Inflammatory macrophage treated with lipopolysaccharide for 4 hours (primary cell): Measurements from ENCODE around the gene HIGD1A.

Experiments
- DNase-seq: peaks from one replicate; pipeline ENCODE4 v3.0.0-alpha.2; 2020

HIGD1A gene

DNA sequence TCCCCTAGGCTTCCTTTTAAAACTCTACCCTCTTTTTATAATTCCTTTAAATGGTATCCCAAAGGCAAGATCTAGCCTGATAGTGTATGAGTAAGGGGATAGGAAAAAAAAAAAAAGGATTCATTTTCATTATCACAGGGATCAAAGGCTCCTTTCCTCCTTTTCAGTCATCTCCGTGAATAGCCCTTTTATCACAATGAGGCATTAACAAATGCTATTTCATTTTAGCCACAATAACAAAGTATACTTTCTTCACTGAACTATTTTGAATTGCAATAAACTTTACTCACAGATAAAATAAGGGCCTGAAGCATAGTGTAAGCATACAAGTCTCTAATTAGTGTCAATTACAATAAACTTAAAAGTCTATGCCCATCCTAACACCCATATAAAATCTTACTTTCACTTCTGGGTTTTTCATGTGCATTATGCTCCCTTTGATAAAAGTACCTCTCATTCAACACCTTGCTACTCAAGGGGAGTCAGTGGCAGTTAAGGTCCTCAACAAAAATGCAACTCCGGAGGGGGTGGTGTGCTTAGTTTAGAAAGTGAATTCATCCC is 8.6 kb downstream of the HIGD1A start:
- DNase-seq = no peak

DNA sequence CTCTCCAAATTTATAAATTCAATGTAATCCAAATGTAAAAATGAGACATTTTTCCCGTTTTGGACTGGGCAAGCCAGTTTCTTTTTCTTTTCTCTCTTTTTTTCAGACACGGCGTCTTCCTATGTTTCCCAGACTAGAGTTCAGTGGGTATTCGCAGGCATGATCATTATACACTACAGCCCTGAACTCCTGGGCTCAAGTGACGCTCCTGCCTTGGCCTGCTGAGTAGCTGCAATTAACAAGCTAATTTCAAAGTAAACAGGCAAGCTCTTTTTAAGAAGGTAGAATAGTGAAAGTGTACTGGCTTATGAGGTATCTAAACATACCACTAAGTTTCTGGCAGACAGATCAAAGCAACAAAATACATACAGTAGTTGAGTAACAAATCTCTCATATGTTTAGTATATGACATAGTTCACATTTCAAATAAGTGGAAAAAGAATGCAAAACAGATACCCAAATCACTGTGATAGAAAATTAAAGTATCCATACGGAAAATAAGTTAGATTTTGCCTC is 13.5 kb downstream of the HIGD1A start:
- DNase-seq = no peak

DNA sequence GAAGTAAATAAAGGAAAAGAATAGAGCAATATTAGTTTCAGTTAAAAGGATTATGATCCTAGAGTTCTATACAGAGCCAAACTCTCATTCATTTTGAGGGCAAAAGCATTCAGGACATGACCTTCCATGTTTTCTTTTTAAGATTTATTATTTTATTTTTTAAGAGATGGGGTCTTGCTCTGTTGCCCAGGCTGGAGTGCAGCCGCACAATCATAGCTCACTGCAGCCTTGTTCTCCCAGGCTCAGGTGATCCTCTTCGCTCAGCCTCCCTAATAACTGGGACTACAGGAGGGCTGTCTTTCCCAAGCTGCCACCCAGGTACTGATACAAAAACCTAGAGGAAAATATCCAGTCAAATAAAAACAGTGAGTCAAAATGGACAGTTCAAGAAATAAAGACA is 17.7 kb downstream of the HIGD1A start:
- no peak for DNase-seq

DNA sequence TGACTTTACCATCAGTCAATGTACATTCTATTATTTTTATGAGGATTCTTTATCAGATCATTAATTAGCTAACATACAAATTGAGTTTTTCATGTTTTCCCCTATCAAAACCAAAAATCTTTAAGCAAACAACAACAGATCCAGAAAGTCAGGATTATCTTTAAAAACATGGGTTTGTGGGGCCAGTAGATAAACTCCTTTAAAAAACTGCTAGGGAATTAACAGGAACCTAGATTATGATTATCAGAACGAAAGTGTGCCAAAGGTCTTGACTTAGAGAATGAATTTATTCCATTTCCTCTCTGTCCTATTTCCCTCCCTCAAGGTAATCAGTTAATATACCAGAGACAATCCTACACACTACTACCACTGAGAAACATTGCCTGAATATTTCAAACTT is 18.1 kb downstream of the HIGD1A start:
- no peak for DNase-seq

DNA sequence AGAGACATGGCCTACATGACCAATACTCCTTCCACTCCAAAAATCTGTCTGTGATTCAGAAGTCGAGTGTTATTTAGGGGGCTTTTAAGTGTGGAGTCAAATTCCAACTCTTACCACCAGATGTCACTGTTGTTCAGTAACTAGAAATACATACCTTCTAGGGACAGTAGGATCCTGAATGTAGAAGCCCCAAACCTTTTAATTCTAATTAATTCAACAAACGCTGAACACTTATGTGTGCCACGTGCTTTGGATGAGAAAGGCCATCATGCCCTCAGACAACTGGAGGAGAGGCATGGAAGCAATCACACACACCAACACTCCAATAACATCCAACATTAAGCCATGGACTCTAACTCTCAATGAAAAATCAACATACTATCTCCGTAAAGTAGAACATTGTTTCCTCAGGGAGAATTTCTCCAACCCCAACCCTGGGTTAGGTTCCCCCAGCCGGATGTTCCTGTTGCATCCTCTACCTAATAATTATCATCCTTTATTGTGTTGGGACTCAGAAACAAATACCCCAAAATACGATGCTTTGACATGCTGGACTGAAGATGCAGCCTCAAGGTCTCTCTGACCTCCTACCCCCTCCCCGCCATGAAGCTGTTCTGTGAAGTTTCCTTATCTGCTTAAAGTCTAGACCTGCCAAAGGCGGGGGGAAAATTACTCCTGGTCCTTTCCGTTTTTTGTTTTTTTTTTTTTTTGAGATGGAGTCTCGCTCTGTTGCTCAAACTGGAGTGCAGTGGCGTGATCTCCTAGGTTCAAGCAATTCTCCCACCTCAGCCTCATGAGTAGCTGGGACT is 23.2 kb downstream of the HIGD1A start:
- peak; percentile 75 for DNase-seq

DNA sequence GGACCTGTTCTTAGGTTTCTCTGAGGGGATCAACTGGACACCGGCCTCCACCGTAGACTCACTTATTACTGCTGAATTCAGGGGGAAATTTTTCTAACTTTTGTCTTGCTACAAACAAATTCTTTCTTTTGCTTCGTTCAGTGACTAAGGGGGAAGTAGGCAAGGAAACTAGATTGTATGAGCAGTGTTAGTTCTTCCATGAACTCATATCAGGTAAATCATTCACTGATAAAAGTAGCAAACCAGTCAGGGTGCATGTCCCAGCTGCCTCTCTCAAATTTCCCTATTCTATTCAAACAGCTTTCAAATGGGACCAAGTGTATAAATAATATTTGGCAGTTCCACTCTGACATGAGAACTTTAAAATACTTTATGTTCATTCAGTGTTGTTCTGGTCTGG is 23.9 kb downstream of the HIGD1A start:
- DNase-seq = no peak

DNA sequence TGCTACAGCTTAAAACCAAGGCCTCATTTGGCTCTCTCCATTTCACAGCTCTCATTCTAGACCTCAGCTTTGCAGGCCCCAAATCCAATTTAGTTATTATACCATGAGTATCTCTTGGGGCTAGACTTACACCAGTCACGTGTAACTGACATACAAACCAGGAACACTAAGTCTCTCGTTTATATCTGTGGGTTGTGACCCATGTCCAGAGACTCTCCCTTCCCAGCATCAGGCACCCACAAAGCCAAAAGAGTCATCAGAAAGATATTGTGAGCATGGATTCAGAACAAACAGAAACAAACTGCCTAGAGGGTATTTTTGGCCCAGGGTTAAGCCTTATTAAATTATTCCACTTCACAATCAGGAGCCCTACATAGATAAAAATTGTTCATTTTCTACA is 25.6 kb downstream of the HIGD1A start:
- DNase-seq = no peak

DNA sequence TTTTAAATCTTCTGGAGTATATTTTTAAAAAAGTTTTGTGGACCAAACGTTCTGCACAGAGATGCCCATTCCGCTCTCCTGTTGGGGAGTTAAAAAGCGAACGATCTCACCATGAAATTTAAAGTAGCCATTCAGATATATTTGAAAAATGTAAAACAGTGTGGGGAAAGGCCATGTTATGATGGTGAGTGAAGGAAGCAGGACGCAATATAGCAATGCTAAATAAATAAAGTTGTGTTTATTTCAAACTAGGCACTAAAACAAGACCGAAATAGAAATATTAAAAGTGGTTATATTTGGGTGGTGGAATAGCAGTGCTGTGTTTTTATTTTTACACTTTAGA is 30.9 kb downstream of the HIGD1A start:
- no peak for DNase-seq

DNA sequence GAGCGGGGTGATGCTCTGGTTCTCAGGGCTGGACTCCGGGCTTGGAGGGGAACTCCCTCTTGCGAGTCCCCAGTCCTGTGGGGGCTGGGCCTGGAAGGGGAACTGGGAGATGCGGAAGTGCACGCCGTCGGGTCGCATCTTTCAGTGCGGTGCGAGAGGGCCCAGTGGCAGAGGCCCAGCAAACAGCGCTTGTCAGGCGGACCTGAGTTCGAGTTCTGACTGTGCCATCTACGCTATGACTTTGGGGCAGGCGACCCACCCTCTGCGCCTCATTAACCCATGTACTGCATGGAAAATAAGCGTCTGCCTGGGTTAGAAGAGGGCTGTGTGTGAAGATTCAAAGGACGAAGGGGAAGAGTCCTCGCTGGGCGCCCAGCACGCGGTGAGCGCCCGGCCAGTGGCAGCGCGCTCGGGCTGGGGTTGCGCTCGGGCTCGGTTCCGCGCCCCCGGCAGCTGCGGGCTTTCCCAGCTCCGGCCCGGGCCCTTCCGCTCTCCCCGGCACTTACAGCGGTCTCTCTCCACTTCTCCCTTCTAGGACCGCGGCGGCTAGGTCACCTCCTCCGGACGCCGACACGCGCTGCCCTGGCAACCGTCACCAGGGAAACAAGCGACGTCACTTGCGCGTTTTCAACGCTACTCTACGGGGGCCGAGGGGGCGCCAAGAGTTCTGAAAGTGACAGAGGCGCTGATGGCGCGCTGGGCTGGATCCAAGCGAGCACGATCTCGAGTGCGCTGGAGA is 31.5 kb downstream of the HIGD1A start, which contains the start of gene CCDC13:
Gene CCDC13 (minus strand): TSS at position 584 of the 739 bp plus-strand sequence. CDS start 14,908 bp downstream, outside the sequence.
- peak; percentile 97 for DNase-seq

DNA sequence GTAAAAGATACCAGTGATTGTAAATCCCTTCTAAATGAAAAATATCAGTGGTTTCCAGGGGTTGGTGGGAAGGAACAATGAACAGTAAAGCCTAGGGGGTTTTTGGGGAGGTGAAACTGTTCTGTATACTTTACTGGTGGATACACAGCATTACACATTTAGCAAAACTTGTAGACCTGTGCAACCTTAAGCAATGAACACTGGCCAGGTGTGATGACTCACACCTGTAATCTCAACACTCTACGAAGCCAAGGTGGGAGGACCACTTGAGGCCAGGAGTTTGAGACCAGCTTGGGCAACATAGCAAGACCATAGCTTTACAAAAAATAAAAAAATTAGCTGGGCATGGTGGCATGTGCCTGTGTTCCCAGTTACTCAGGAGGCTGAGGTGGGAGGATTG is 33.0 kb downstream of the HIGD1A start:
- no peak for DNase-seq

DNA sequence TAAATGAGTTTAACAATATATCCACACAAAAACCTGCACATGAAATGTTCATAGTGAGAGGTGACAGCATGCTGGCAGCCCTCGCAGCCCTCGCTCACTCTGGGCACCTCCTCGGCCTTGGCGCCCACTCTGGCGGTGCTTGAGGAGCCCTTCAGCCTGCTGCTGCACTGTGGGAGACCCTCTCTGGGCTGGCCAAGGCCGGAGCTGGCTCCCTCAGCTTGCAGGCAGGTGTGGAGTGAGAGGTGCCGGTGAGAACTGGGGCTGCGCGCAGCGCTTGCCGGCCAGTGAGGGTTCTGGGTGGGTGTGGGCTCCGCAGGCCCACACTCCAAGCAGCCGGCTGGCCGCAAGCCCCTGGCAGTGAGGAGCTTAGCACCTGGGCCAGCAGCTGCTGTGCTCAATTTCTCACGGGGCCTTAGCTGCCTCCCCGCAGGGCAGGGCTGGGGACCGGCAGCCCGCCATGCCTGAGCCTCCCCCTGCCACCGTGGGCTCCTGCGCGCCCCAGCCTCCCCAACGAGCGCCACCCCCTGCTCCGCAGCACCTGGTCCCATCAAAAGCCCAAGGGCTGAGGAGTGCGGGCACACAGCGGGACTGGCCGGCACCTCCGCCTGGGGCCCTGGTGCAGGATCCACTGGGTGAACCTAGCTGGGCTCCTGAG is 34.7 kb downstream of the HIGD1A start:
- no peak for DNase-seq

DNA sequence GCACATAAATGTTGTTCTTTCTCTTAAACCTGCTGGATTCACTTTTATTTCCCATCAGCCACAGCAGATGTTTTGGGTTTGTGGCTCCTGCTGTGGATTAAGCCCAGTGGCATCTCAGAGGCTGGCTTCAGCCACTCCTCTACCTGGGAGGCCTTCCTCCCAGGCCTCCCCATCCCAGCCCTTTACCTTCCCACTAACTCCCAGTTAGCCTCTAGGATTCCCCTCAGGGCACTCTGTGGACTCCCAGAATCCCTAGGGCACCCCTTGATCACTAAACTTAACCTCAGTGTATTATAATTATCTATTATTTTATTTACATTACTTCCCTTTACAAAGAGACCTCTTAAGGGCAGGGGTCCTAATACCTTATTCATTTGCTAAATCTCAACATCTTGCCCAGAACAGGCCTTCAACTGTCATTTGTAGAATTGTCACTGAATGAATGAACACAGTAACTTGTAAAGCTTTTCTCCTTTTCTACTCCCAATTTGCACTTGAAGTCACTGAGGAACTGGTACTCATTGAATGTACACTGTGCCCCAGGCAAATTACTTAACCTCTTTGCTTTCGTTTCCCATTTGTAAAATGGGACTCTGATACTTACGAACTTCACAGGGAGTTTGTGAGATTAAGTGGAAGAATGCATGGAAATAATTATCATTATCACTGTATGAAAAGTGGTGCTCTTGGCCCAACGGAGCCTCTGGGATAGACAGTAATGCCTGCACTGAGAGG is 39.6 kb downstream of the HIGD1A start:
- DNase-seq = peak; percentile 73

DNA sequence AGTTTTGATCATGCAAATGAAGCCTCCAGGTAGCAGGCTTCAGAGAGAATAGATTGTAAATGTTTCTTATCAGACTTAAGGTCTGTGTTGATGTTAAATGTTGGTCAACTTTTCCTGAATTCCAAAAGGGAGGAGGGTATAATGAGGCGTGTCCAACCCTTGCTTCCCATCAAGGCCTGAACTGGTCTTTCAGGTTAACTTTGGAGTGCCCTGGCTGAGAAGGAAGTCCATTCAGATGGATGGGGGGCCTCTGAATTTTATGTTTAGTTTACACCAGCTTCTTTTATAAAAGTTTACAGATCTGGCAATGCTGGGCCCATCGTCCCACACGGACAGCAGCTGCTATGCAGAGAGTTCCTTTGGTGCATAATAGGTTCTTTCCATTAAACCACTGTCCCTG is 40.2 kb downstream of the HIGD1A start:
- DNase-seq = no peak

DNA sequence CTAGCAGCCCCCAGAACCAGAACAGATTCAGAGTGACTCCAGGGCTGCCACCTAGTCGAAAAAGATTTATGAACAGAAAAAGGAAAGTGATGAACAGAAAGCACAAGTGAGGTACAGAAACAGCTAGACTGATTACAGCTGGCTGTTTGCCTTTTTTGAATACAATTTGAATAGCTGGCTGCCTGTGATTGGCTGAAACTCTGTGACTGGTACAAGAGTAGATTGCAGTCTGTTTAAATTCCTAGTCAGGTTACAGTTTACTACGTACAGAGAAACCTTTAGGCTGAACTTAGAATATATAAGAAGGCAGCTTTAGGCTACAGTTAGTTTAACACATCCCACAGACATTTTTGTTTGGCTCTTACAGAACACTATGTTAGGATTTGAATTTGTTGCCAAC is 41.3 kb downstream of the HIGD1A start:
- peak; percentile 48 for DNase-seq

DNA sequence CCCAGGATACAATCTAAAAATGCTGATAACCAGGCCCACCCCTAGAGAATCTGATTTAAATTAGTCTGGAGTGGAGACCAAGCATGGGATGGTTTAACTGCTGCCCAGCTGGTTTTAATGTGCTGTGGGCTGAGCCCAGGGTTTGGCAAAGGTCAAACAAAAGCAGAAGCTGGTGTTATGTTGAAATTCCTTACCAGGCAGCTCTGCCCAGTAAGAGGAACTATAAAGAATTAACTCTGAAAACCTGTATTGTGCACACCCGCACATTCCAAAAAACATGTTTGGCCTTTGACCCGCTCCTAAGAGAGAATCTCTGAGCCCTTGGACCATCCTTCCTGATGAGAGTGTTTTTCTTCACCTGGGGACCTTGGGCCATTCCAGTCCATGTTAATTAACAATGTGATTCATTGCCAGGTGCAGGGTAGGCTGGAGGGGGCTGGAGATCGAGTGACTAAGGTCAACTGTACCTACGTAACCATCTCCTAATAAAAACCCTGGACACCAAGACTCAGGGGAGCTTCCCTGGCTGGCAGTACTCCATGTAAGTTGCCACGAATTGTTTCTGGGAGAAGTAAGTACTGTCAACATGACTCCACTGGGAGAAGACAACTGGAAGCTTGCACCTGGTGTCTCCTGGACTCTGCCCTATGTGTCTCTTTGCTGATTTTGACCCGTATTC is 42.1 kb downstream of the HIGD1A start:
- DNase-seq = peak; percentile 89

DNA sequence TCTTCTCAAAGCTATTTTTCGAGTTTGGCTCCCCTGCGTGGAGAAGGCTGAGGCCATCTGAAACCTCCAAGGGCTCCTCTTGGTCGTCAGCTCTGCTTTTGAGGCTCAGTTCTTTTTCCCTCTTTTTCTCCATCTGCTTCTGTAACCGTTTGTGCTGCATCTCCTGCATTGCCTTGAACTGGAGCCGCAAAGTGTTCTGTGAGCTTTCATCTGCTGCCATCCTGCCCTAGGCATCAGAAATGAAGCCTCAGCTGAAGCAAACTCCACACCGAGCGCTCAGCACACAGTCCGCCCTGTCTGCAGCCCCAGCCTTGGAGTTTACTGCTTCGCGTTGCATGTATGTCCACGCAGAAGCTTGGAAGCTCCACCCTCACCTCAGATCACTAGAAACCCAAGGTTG is 46.2 kb downstream of the HIGD1A start:
- no peak for DNase-seq

DNA sequence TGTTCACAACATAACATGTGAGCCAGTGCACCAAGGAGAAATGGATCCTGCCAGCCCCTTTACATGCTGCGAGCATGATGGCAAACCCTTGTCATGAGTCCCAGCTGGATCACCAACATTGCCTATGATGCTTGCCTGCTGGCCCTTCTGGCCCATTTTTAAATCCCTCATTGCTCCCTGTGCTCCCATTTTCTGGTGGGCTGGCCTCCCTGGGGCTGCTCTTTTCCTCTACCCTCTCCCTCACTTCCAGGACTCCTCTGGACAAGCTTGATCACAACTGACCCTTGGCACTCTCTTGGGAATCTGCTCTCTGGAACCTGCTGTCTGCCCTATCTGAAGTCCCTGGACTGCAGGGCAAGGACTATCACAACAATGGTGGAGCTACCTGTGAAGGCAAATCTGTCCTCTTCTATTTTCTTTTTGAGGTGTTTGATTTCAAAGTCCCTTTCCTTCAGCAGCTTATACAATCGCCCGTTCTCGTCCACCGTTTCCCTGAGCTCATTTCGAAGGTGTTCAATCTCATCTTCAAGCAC is 47.5 kb downstream of the HIGD1A start:
- DNase-seq = no peak

DNA sequence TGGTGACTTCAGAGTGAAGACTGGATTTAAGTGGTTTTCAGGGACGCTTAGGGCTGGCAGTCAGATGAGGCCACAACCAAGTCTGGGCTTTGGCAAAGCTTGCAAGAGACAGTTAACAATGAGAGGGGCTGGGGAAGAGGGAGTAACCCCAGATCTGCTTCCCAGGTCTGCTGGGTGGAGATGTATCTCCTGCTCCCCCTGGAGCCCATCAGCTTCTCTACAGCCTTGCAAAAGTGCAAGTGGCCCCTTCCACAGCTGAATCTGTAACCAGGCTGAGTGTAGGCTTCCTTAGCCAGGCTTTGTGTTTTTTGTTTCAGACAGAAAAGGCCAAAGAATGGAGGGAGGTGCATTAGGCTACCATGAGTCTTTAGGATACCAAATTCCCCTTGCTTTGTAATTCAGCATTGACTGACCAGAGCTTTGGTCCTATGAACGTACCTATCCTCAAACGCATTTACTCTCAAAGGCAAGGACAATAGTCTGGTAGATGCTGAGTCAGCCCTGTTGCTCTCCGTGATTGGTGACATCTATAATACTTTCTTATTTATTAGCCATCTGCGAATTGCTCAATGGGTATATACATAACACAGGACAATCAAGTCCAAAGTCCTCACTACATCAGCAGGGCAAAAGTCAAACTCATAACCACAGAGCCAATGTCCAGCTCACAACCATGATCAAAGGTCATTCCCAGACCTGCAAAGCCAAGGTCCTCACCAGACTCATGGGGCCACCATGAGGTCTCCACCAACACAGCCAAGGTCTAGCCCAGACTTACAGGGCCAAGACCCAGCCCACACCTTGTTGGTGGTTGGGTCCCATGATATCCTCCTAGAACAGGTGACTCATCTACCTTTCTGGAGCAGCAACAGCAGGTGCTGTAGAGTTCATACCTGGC is 48.4 kb downstream of the HIGD1A start:
- DNase-seq = peak; percentile 37

DNA sequence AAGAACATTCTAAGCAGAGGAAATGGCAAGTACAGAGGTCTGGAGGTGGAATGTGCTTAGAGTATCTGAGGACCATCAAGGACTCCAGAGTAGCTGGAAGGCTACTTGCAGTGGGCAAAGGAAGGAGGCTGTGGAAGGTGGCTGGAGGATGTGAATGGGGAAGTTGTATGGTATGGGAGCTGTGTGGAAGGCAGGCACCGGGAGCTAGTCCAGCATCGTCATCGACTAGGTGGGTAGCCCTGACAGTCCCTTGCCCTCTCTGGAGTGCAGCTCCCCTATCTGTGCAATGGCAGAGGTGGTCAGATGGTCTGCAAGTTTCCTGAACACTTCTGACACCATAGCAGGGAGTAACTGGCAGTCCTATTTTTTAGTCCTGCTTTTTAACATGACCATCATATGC is 50.5 kb downstream of the HIGD1A start:
- no peak for DNase-seq

DNA sequence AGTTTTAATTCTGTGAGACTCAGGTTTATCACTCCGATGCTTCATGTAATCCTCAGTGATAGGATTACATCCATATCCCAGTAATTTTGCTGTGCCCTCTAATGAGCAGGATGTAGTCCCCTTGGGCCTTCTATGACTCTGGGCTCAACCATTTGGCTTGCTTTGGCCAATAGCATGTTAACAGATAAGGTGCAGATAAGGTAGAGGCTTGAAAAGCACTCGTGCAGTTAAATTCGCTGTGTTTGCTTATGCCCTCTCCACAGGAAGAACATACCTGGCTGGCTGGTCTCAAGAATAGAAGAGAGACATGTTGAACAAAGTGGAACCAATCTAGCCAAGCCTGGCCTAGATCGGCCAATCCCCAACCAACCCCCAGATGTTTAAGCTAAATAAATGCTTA is 51.3 kb downstream of the HIGD1A start:
- no peak for DNase-seq

DNA sequence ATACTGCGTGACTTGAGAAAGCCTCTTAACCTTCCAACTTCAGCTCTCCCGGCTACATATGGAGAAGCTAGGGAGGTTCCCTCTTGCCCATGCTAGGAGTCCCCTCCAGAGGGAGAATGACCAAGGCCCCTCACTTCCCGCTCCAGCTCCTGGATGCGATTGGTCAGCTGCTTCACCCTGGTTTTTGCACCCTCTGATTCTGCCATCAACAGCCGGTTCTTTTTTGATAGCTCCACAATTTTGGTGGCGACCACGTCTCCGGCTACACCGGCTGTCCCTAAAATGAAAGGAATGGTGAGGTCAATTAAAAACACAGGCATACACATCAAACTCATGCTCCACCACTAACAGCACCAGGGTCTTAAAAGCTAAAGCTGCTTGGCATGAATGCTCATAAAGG is 51.8 kb downstream of the HIGD1A start:
- DNase-seq = no peak
